Measurements from ENCODE around the gene OLFM1. TPM values are rescaled to one million over a fixed set of nuclear protein-coding genes. Genes with fewer than 3 reads are reported as not detected.

OLFM1 gene
- total RNA-seq, 1 donor from 2014 or later: 40.7 TPM

DNA sequence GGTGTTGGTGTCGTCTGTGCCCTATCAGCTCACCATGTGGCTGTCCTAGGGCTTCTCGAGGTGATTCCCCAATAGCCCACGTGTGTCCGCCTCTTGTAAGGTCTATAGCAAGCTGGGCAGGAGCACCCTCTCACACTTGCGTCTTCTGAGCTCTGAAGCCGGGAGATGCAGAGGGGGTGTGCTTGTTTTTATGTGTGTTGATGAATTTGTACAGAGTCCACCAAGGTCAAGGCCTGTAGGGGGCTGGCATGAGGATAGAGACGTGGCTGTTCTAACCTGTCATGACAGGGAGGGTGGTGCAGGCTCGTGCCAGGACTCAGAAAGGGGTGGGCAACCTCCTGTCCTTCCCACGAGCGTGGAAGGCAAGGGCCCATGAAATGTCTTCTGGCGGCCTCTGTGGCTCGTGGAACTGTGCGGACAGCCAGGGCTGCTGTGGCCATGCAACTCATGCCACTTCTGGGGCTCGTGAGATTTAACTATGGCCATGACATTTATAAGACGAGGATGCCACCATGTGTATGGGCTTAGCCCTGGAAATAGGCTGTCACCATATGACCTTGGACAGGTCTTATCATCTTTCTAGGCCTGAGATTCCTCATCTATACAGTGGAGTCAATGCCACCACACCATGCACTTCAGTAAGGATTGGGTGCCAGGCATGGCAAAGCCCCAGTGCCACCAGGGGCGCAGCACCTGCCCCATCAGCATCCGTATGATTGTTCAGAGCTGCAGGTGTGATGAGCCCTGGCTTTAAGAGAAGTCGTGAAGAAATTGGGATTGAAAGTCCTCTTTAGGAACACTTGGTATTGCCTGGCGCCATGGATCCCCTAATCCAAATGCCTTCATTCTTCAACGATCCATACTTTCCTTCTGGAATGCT lies 2.3 kb upstream of the OLFM1 start:
- intact Hi-C loops (cut with DNase I): loop anchor here (5.0 kb wide), 1 partner anchor 327 kb away; no protein-coding TSS in a partner anchor
- ATAC-seq: no peak
- no peak for DNase-seq (ENCODE audit: low spot score)

DNA sequence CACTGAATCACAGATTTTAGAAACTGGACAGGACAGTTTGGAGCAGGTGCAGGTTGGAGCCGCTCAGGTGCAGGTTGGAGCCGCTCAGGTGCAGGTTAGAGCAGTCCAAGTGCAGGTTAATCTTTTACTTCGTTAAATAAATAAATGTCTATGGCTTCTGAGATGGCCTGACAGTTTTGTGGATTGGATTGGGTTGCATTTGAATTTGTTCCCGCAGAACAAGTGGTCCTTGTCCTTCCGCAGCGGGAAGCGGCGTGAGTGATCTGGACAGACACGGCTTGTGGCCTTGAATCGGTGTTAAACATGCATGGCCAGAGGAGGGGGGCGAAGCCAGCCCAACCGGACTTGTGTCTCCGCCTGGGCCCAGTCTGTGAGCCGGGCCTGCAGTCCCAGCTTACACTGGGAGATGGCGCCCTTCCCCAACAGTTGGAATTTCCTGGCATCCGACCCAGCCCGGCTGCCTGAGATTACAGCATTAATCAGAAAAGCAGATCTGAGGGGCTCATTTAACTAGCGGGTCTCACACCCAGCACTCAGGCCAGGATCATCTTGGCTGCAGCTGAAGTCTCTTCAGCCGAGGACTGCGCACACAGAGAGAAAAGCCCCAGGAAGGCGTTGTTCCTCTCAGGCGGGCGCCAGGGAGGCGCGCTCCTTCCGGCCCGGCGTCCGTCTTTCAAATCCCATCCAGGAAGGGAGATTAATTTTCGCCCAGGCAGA lies 1.5 kb upstream of the OLFM1 start:
- ATAC-seq (peak; percentile 86), DNase-seq (ENCODE audit: low spot score) (peak; percentile 88)
- intact Hi-C loops (cut with DNase I): loop anchor here (2.0 to 5.0 kb wide), 2 partner anchors 255 to 326 kb away; no protein-coding TSS in a partner anchor

DNA sequence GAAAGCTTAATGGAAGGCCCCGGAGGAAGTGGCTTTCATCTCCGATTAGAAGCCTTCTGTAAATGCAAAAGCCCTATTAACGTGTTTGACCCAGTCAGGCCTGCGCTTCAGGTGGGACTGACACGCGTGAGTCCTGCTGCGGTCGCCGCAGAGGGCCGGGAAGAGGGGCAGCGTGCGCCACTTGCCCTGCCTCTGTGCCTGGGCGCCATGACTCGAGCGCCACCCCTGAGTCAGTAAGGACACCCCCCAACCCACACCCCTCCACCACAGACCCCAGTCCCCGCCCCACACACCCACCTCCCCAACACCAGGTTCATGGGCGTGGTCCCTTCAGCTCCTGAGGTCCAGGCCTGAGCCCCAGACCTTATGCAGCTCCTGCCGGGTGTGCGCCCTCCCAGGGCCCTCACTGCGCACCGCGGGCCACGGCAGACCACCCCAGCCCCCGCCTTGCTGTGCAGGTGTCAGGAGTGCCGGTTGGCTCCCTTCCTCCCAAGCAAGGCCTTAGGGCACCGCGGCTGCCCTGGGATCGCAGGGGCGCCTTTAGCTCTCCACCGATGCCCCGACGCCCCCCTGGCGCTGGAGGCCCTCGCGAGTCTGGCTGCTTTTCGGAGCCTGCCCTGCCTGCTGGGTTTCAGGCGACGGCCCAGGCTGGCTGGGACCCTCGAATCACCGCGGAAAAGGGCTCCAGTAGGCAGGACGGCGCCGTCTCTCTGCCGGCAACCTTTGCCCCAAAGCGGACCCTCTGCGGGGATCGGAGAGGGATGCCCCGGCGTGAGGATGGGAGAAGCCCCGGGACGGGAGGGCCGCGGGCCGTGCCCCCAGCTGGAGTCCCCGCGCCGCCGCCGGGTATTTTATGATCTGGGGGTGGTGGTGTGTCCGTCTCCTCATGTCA lies 625 bp upstream of the OLFM1 start:
- no peak for DNase-seq (ENCODE audit: low spot score)
- peak; percentile 11 for ATAC-seq
- intact Hi-C loops (cut with DNase I): loop anchor here (2.0 to 5.0 kb wide), 2 partner anchors 254 to 325 kb away; no protein-coding TSS in a partner anchor

DNA sequence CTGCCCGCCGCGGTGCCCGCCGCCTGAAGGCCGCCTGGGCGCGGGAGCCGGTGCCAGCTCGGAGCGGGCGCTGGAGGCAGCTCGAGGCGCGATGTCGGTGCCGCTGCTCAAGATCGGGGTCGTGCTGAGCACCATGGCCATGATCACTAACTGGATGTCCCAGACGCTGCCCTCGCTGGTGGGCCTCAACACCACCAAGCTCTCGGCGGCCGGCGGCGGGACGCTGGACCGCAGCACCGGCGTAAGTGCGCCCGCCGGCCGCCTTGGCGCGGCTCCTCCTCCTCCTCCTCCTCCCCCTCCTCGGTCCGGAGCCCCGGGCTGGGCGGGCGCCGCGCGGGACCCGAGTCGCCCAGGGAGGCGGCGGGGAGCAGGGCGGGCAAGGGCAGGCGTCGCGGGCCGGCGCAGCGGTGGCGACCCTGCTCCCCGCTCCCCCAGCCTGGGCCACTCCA lies 455 bp downstream of the OLFM1 start:
- intact Hi-C loops (cut with DNase I): loop anchor here (2.0 to 5.0 kb wide), 2 partner anchors 253 to 324 kb away; no protein-coding TSS in a partner anchor
- DNase-seq (ENCODE audit: low spot score): no peak
- ATAC-seq: no peak

DNA sequence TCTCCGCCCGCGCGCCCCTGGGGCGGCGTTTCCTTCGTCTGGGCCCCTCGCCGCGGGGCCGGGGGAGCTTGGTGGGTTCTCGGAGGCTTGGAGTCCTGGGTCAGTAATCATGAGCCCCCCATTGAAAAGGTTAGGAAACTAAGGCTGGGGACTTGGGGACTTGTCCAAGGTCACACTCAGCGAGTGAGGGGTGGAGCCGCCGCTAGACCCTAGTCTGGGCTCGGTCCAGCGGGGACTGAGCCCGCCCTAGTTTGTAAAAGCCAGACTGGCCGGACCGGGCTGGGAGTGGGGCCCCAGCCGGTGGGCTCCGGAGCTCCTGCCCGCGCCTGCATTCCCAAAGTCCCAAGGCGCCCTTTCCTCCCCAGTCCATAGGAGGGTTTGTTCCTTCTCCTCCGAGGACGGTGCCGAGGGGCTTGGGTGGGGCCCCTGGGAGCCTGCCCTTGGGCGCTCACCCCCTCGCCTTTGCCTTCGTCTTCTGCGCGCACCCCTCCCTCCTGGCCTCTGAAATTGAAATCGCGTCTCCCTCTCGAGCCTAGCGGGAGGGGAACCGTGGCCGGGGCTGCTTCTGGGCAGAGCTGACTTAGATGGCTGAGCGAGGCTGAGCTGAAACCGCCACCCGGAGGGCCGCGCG lies 995 bp downstream of the OLFM1 start:
- ATAC-seq: no peak
- DNase-seq (ENCODE audit: low spot score): no peak
- intact Hi-C loops (cut with DNase I): loop anchor here (5.0 kb wide), 1 partner anchor 324 kb away; no protein-coding TSS in a partner anchor

DNA sequence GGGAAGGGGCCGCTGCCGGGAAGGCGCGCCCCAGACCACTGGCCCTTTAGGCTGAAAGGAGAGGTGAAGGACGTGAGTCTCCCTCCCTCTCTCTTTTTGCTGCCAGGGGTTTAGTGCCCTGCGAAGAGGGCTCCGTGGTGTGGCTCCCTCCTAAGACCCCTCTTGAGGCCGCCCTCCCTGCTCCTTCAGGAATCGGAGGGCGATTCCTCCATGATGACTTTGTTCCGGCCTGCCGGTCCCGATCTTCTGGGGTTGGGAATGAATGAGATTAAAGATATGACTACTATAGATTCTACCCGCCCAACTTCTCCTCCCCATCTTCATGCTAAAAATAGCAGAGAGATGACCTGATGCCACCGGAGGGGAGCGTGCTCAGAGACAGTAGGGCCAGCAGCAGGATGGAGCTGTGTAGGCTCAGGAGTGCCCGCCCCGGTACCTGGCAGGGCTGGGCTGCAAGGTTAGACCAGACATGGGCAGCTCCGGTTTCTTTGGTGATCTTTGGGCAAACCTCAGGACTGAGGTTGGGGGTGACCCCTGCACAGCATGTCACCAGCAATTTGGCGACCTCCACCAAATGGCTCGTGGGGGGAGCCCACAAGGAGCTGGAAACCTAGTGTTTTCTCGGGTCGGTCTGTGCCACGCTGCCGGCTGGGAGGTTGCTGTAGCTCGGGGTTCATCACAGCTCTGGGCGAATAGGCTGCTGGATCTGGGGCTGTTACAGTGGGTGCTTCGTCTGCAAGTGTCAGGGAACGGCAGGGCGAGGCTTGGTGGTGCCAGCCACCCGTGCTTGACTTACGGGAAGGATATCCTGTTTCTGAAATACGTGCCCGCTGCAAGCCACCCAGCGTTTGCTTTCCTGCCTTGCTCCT lies 1.7 kb downstream of the OLFM1 start:
- ATAC-seq (no peak), DNase-seq (ENCODE audit: low spot score) (no peak)
- intact Hi-C loops (cut with DNase I): loop anchor here (5.0 kb wide), 1 partner anchor 323 kb away; no protein-coding TSS in a partner anchor

DNA sequence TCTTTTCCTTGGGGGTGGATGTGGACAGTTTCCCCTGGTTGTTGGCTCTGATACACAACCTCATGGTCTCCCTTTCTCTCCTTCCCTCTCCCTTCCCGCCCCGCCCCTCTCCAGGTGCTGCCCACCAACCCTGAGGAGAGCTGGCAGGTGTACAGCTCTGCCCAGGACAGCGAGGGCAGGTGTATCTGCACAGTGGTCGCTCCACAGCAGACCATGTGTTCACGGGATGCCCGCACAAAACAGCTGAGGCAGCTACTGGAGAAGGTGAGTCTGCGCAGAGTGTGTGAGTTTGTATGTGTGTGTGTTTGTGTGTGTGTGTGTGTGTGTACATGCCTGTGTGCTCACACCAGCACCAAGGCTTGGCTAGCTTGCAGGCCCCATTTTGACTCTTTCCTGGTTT lies 2.6 kb downstream of the OLFM1 start:
- ATAC-seq (no peak), DNase-seq (ENCODE audit: low spot score) (no peak)
- intact Hi-C loops (cut with DNase I): no loop called here

DNA sequence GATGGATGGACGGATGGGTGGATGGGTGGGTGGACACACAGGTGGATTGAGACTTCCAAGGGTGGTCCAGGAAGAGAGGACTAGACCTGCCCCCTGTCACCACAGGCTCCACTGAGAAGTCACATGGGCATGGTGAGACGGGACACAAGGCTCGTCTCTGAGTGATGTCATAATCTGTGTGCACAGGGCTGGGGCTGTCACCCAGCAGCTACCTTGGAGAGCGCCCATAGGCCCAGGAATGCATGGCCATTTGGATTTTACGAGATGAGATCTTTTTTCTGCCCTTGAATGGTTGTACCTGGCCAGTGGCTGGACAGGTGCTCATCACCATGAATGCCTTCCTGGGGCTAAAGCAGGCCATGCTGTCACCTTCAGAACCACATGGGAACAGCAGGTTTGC lies 3.1 kb downstream of the OLFM1 start:
- intact Hi-C loops (cut with DNase I): no loop called here
- ATAC-seq: no peak
- DNase-seq (ENCODE audit: low spot score): no peak

DNA sequence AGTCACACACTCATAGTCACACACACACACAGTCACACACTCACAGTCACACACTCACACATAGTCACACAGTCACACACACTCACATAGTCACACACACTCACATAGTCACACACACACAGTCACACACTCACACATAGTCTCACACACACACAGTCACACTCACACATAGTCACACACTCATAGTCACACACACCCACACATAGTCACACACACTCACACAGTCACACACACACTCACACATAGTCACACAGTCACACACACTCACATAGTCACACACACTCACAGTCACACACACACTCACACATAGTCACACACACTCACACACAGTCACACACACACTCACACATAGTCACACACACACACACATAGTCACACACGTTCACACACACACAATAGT lies 4.1 kb downstream of the OLFM1 start:
- ATAC-seq (no peak), DNase-seq (ENCODE audit: low spot score) (no peak)
- intact Hi-C loops (cut with DNase I): no loop called here

DNA sequence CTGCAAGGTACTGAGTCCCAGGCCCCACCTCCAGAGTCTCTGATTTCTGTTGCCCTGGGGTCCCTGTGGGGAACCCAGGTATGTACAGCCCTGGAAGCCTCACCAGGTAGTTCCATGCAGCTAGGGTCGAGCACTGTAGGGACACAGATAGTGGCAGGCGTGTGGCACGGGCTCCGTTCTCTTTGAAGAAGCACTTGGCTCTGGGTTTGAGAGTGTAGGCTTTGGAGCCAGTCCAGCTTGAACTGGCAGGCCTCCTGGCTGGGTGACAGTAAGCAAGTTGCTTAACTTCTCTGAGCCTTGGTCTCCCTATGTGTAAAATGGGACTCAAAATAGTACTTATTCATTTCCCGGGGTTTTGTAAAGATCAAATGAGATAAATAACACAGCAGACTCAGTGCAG lies 5.6 kb downstream of the OLFM1 start:
- no peak for DNase-seq (ENCODE audit: low spot score)
- no peak for ATAC-seq
- intact Hi-C loops (cut with DNase I): no loop called here

GRCh38 chr9:135093911-135094584 lies 6.6 kb downstream of the OLFM1 start:
- no peak for DNase-seq (ENCODE audit: low spot score)
- intact Hi-C loops (cut with DNase I): no loop called here

GRCh38 chr9:135095470-135096407 lies 8.3 kb downstream of the OLFM1 start:
- DNase-seq (ENCODE audit: low spot score) (no peak), ATAC-seq (no peak)
- intact Hi-C loops (cut with DNase I): no loop called here

More at GRCh38 chr9:135093911-135094584, 6.6 kb downstream of the OLFM1 start:
- ATAC-seq: peak; percentile 36

- intact Hi-C loops (cut with DNase I): no loop called here
- DNase-seq (ENCODE audit: low spot score): no peak
- no peak for ATAC-seq
Observed at GRCh38 chr9:135096408-135096895, 9.0 kb downstream of the OLFM1 start.

GRCh38 chr9:135098400-135099105 lies 11.1 kb downstream of the OLFM1 start:
- intact Hi-C loops (cut with DNase I): no loop called here
- DNase-seq (ENCODE audit: low spot score): no peak
- no peak for ATAC-seq

- ATAC-seq (no peak), DNase-seq (ENCODE audit: low spot score) (no peak)
- intact Hi-C loops (cut with DNase I): no loop called here
Observed at GRCh38 chr9:135099574-135099973, 12.1 kb downstream of the OLFM1 start.
